ENCODE measurements around the gene TMEM86A.
A peak's percentile ranks its signal among the peaks of the same experiment; 100 is the strongest.

Gene TMEM86A

DNA sequence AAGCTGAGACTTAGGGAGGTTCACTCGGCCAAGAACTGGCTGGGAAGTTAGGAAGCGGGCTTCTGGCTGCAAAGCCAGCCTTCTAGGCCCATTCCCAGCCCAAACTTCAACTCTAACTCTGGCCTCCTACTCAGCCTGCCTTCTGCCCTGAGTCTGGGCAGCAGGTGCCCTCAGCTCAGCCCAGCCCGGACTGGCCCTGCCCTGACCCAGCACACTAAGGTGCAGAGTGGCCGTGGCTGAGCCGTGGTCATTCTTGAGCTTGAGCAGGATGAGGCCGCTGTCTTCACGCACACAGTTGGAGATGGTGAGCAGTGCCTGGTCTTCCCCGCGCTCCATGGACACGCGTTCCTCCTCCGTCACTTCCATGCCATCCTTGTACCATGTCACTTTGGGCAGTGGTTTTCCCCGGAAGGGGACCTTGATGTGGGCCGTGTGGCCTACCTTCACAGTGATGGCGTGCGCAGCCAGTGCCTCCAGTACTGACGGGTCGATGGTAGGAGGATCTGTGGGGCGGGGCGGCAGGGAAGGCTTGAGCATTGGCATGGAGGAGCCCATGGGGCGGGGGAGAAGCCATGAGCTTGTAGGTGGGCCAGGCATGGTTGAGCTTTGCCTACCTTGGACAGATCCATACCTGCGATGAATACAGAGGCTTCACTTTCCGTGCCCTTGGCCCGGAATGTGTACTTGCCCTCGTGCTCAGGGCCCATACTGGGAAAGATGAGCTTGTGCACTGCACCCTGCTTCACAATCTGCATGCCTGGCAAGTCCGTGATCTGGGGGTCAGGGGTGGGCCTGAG lies 15.3 kb downstream of the TMEM86A start:
- TF ChIP-seq, protein P1, sequence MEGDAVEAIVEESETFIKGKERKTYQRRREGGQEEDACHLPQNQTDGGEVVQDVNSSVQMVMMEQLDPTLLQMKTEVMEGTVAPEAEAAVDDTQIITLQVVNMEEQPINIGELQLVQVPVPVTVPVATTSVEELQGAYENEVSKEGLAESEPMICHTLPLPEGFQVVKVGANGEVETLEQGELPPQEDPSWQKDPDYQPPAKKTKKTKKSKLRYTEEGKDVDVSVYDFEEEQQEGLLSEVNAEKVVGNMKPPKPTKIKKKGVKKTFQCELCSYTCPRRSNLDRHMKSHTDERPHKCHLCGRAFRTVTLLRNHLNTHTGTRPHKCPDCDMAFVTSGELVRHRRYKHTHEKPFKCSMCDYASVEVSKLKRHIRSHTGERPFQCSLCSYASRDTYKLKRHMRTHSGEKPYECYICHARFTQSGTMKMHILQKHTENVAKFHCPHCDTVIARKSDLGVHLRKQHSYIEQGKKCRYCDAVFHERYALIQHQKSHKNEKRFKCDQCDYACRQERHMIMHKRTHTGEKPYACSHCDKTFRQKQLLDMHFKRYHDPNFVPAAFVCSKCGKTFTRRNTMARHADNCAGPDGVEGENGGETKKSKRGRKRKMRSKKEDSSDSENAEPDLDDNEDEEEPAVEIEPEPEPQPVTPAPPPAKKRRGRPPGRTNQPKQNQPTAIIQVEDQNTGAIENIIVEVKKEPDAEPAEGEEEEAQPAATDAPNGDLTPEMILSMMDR (IDR thresholded peaks at IDR 0.05) = no peak
- Histone ChIP-seq H3K4me1 (ENCODE audit: control insufficient read depth in 1 of 2, insufficient read depth in 1 of 2, low read depth in 1 of 2, low read length in 1 of 2) (no peaks in the 10 kb centered on the region), H3K36me3 (no peaks in the 10 kb centered on the region), H3K9me3 (no peaks in the 10 kb centered on the region), H3K4me3 (ENCODE audit: low read depth in 1 of 2, low read length in 1 of 2) (no peak overlapping the region), H3K27ac (no peak overlapping the region), H3K27me3 (peaks cover 19% of the 10 kb centered on the region)

DNA sequence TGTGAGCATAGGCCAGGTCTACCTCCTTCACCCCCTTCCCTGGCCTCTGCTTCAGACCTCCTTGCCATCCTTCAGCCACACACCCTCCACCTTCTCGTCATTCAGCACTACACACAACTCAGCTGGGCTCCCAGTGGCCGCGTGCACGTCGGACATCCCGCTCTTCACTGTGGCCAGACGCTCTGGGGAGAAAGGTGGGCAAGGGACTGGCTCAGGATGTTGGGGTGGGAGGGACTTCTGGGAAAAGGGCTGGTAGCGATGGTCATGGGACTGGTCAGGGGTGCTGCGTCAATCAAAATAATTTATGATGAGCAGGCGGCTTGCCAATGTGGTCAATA lies 15.8 kb downstream of the TMEM86A start:
- no peak overlapping the region for H3K4me3 ChIP-seq (ENCODE audit: low read depth in 1 of 2, low read length in 1 of 2)
- H3K27me3 ChIP-seq = peaks cover 16% of the 10 kb centered on the region
- no peak overlapping the region for H3K27ac ChIP-seq
- TF ChIP-seq, protein P1 (IDR thresholded peaks at IDR 0.05) = no peak
- no peaks in the 10 kb centered on the region for H3K36me3 ChIP-seq
- H3K9me3 ChIP-seq = no peaks in the 10 kb centered on the region
- no peaks in the 10 kb centered on the region for H3K4me1 ChIP-seq (ENCODE audit: control insufficient read depth in 1 of 2, insufficient read depth in 1 of 2, low read depth in 1 of 2, low read length in 1 of 2)

DNA sequence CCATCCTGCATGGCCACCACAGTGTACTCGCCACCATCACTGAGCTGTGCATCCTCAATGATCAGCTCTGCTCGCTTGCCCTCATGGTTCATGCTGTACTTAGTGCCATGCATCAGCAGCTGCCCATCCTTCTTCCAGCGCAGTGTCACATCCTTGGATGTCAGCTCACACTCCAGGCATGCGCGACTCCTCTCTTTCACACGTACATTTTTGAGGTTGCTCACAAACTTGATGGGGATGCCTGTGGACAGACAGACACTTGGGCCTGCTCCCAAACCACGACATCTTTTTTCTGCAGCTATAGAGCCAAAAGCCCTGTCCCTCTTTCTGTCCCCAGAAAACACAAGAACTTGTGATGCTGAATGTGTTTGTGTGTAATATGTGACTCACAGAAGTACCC lies 16.9 kb downstream of the TMEM86A start:
- Histone ChIP-seq H3K9me3 (no peaks in the 10 kb centered on the region), H3K36me3 (no peaks in the 10 kb centered on the region), H3K27ac (no peak overlapping the region), H3K4me1 (ENCODE audit: control insufficient read depth in 1 of 2, insufficient read depth in 1 of 2, low read depth in 1 of 2, low read length in 1 of 2) (no peaks in the 10 kb centered on the region), H3K4me3 (ENCODE audit: low read depth in 1 of 2, low read length in 1 of 2) (no peak overlapping the region), H3K27me3 (peaks cover 22% of the 10 kb centered on the region)
- TF ChIP-seq, protein P1 (IDR thresholded peaks at IDR 0.05) = no peak

DNA sequence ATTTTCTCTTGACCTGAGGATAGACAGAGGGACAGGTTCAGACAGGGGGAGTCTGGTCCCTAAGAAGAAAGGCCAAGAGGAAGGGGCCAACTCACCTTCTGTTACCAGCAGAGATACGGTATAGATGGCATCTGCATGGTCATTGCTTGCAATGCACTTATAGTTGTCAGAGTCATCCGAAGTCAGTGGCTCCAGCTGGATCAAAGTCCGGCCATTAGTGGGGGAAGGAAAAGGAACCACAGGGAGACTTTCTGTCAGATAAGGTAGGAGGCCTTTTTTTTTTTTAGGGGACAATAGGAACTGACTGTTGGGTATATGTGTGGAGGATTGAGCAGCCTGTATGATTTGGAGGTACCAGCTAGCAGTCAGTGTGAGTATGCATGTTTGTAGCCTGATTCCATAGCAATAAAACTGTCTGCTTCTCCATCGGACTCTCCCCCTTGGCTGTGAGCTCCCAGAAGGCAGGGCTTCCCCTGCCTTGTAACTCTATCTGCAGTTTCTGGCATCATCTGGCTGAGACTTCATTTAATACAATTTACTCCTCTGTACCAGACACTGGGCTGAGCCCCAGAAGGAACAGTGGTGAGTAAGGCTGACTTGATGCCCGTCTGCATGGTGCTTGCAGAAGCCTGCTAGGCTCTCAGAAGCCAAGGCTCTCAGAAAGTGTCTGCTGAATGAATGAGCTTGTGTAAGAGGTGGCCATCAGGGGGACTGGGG lies 21.7 kb downstream of the TMEM86A start:
- Histone ChIP-seq H3K27me3 (peaks cover 51% of the 10 kb centered on the region), H3K27ac (no peak overlapping the region), H3K4me3 (ENCODE audit: low read depth in 1 of 2, low read length in 1 of 2) (no peak overlapping the region), H3K9me3 (no peaks in the 10 kb centered on the region), H3K4me1 (ENCODE audit: control insufficient read depth in 1 of 2, insufficient read depth in 1 of 2, low read depth in 1 of 2, low read length in 1 of 2) (peaks cover 11 to 12% of the 10 kb centered on the region in 2 experiments), H3K36me3 (no peaks in the 10 kb centered on the region)
- TF ChIP-seq, protein P1 (IDR thresholded peaks at IDR 0.05) = no peak

DNA sequence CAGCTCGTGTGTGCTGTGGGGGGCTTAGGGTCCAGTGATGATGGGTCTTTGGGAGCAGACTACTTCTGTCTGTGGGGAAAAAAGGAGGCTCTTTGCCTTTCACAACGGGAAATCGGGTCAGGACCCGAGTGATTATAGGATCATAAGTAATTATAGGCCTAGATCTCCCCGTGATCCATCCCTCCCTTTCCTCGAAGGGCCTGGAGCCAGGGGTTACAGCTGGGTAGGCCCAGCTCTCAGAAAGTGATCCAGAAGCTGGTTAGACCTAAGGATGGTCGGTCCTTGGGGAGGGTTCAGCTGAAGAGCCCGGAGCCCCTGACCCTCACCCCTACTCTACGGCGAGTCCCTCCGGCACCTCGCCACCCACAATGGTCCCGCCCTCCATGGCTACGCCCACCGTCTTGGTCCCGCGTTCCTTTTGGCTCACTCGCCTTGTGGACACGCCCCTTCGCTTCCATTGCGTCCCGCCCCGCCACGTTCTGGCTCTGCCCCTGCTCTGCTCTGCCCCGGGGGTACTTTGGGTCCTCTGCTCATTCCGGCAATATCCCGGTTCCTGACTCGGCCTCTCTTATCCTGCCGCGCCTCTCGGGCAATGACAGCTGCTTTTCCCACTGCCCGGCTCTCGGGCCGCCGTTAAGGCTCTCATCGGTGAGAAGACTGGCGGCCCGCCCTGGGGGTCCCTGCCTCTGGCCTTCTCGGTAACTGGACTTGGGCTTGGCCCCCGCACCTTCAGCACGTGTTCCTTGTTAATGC lies 22.4 kb downstream of the TMEM86A start:
- TF ChIP-seq, protein P1 (IDR thresholded peaks at IDR 0.05) = no peak
- no peaks in the 10 kb centered on the region for H3K9me3 ChIP-seq
- H3K4me3 ChIP-seq (ENCODE audit: low read depth in 1 of 2, low read length in 1 of 2) = peak overlapping the region; percentile 19 to 51
- no peaks in the 10 kb centered on the region for H3K36me3 ChIP-seq
- peaks cover 11 to 12% of the 10 kb centered on the region in 2 experiments for H3K4me1 ChIP-seq (ENCODE audit: control insufficient read depth in 1 of 2, insufficient read depth in 1 of 2, low read depth in 1 of 2, low read length in 1 of 2)
- H3K27me3 ChIP-seq = peaks cover 51% of the 10 kb centered on the region
- no peak overlapping the region for H3K27ac ChIP-seq

Data from neutrophil (primary cell).